ENCODE measurements around the gene DDX25.

Gene DDX25

DNA sequence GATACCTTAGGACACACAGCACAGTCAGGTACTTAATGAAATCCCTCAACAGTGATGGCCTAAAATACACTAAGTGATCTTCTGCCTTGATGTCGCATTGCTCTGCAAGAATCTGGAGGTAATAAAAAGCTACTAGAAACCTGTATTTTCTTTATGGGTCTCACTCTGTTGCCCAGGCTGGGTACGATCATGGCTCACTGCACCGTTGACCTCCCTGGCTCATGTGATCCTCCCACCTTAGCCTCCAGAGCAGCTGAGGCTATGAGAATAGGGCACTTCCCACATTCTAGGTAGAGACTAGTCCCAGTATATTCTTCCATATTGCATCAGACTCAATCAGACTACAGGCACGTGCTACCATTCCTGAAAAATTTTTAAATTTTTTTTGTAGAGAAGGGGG is 63.2 kb downstream of the DDX25 start:
- Mint-ChIP-seq H3K27ac (ENCODE audit: low read depth) (no peak overlapping the region), H3K9me3 (peaks cover 6% of the 10 kb centered on the region), H3K4me3 (no peak overlapping the region), H3K27me3 (peaks cover 15% of the 10 kb centered on the region), H3K4me1 (no peaks in the 10 kb centered on the region), H3K36me3 (ENCODE audit: insufficient read depth) (no peaks in the 10 kb centered on the region)
- DNase-seq (ENCODE audit: low spot score in 2 of 2) (no peak), ATAC-seq (replicated peaks; ENCODE audit: extremely low read depth, poor library complexity, severe bottlenecking) (no peak)

GRCh38 chr11:125968354-125968753 is 64.0 kb downstream of the DDX25 start:
- Mint-ChIP-seq H3K4me3 (no peak overlapping the region), H3K27ac (ENCODE audit: low read depth) (no peak overlapping the region), H3K9me3 (no peaks in the 10 kb centered on the region), H3K36me3 (ENCODE audit: insufficient read depth) (no peaks in the 10 kb centered on the region), H3K27me3 (peaks cover 19% of the 10 kb centered on the region), H3K4me1 (no peaks in the 10 kb centered on the region)
- ATAC-seq (replicated peaks; ENCODE audit: extremely low read depth, poor library complexity, severe bottlenecking) (no peak), DNase-seq (ENCODE audit: low spot score in 2 of 2) (no peak)

DNA sequence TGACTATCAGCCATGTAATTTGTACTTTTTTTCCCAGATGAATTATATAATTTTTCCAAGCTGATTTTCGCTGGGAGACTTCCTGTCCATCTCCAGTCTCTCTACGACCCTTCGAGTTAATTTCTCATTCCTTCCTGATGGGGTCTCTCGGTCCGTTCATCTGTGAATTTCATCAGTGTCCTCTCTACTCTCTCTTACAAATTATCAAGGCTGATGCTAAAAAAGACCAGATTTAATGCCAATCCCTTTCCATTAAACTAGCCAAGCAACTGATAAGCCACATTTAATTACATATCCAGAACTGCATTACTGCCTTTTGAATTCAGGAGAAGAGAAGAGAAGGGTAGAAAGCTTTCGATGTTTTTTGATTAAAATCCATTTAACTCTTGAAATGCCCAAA is 67.3 kb downstream of the DDX25 start:
- DNase-seq (ENCODE audit: low spot score in 2 of 2) (no peak), ATAC-seq (replicated peaks; ENCODE audit: extremely low read depth, poor library complexity, severe bottlenecking) (no peak)
- Mint-ChIP-seq H3K27ac (ENCODE audit: low read depth) (no peak overlapping the region), H3K36me3 (ENCODE audit: insufficient read depth) (no peaks in the 10 kb centered on the region), H3K27me3 (peaks cover 11% of the 10 kb centered on the region), H3K4me3 (no peak overlapping the region), H3K4me1 (no peaks in the 10 kb centered on the region), H3K9me3 (no peaks in the 10 kb centered on the region)

DNA sequence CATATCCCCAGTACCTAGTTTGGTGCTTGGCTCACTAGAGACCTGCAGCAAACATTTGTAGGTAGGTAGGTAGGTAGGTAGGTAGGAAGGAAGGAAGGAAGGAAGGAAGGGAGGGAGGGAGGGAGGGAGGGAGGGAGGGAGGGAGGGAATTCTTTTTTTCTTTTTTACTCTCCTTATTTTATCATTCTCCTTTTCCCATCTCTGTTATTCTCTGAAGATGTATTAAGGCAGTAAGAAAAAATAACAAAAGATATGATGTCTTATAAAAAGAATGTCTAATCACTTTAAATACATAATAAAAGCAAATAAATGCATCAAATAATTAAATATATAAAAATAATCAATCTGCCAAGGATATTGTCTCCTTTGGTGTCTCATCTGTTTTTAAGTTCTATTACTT is 70.0 kb downstream of the DDX25 start:
- Mint-ChIP-seq H3K27me3 (peaks cover 11% of the 10 kb centered on the region), H3K4me3 (no peak overlapping the region), H3K27ac (ENCODE audit: low read depth) (no peak overlapping the region), H3K9me3 (no peaks in the 10 kb centered on the region), H3K4me1 (no peaks in the 10 kb centered on the region), H3K36me3 (ENCODE audit: insufficient read depth) (no peaks in the 10 kb centered on the region)
- no peak for ATAC-seq (replicated peaks; ENCODE audit: extremely low read depth, poor library complexity, severe bottlenecking)
- no peak for DNase-seq (ENCODE audit: low spot score in 2 of 2)

DNA sequence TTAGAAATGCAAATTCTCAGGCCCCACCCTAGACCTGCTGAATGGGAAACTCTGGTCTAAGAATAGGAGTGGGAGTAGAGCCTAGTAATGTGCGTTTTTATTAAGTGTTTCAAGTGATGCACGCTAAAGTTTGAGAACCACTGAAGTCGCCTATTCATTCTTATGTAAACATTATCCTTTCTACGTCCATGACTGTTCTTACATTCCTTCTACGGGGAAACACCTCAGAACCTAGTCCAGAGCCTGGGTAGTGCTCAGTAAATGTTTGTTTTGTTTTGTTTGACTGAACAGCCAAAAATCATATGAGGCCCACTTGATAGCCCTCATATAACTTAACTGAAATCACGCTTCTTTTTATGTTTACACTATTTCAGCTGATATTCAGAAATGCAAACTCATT is 71.3 kb downstream of the DDX25 start:
- ATAC-seq (replicated peaks; ENCODE audit: extremely low read depth, poor library complexity, severe bottlenecking): no peak
- Mint-ChIP-seq H3K9me3 (no peaks in the 10 kb centered on the region), H3K36me3 (ENCODE audit: insufficient read depth) (no peaks in the 10 kb centered on the region), H3K27me3 (peaks cover 11% of the 10 kb centered on the region), H3K4me3 (no peak overlapping the region), H3K27ac (ENCODE audit: low read depth) (no peak overlapping the region), H3K4me1 (peaks cover 3% of the 10 kb centered on the region)
- no peak for DNase-seq (ENCODE audit: low spot score in 2 of 2)

- no peak overlapping the region for H3K4me3 Mint-ChIP-seq
- no peak overlapping the region for H3K27ac Mint-ChIP-seq (ENCODE audit: low read depth)
- ATAC-seq (replicated peaks; ENCODE audit: extremely low read depth, poor library complexity, severe bottlenecking) (no peak), DNase-seq (ENCODE audit: low spot score in 2 of 2) (no peak)
- no peaks in the 10 kb centered on the region for H3K36me3 Mint-ChIP-seq (ENCODE audit: insufficient read depth)
- peaks cover 5% of the 10 kb centered on the region for H3K4me1 Mint-ChIP-seq
- H3K27me3 Mint-ChIP-seq: peaks cover 11% of the 10 kb centered on the region
- no peaks in the 10 kb centered on the region for H3K9me3 Mint-ChIP-seq
These were observed 71.8 kb downstream of the DDX25 start for GRCh38 chr11:125976156-125976555.

GRCh38 chr11:125977333-125977732 is 73.0 kb downstream of the DDX25 start:
- H3K4me3 Mint-ChIP-seq: no peak overlapping the region
- H3K9me3 Mint-ChIP-seq: no peaks in the 10 kb centered on the region
- H3K27ac Mint-ChIP-seq (ENCODE audit: low read depth): no peak overlapping the region
- H3K27me3 Mint-ChIP-seq: peaks cover 11% of the 10 kb centered on the region
- no peaks in the 10 kb centered on the region for H3K36me3 Mint-ChIP-seq (ENCODE audit: insufficient read depth)
- peaks cover 5% of the 10 kb centered on the region for H3K4me1 Mint-ChIP-seq
- ATAC-seq (replicated peaks; ENCODE audit: extremely low read depth, poor library complexity, severe bottlenecking) (no peak), DNase-seq (ENCODE audit: low spot score in 2 of 2) (no peak)

GRCh38 chr11:125978181-125978716 is 73.9 kb downstream of the DDX25 start:
- peaks cover 2% of the 10 kb centered on the region for H3K27me3 Mint-ChIP-seq
- ATAC-seq (replicated peaks; ENCODE audit: extremely low read depth, poor library complexity, severe bottlenecking): no peak
- no peak for DNase-seq (ENCODE audit: low spot score in 2 of 2)
- H3K9me3 Mint-ChIP-seq: no peaks in the 10 kb centered on the region
- no peak overlapping the region for H3K27ac Mint-ChIP-seq (ENCODE audit: low read depth)
- H3K36me3 Mint-ChIP-seq (ENCODE audit: insufficient read depth): no peaks in the 10 kb centered on the region
- peaks cover 5% of the 10 kb centered on the region for H3K4me1 Mint-ChIP-seq
- H3K4me3 Mint-ChIP-seq: no peak overlapping the region
